ENCODE results near the gene TRIM32.

TRIM32 gene

GRCh38 chr9:116687074-116687753, at the start of gene TRIM32:
Gene TRIM32 (plus strand): TSS chr9:116687305. CDS start chr9:116697743, 10,438 bp downstream.
- DNase-seq (ENCODE audit: extremely low spot score, insufficient read length, low read depth) (peak; percentile 86), FAIRE-seq (peak; percentile 86)

DNA sequence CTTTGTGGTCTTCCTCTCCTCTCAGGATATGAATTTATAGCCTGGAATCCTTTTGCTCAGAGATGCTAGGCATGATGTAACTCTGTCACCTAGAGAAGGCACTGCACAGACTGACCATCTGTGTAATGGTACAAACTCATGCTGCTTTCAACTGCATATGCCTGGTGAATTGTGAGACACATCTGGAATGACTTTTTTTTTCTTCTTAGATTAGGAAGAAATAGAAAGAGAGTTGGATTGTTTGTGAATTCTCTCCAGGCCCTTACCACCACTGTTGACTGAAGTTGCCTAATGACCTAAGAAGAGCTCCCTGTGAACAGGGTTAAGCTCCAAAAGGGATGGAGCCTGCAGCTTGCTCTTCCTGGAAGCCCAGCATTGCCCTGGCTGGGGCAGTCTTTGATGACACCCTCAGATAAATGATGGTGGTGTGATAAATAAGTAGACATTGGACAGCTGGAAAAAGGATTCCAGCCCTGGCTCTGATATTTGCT, 47.8 kb upstream of the TRIM32 start:
- DNase-seq (ENCODE audit: extremely low spot score, insufficient read length, low read depth) (no peak), FAIRE-seq (no peak)

- DNase-seq (ENCODE audit: extremely low spot score, insufficient read length, low read depth) (no peak), FAIRE-seq (no peak)
Measured at GRCh38 chr9:116641292-116642059, 45.6 kb upstream of the TRIM32 start.

- FAIRE-seq (no peak), DNase-seq (ENCODE audit: extremely low spot score, insufficient read length, low read depth) (no peak)
Measured at GRCh38 chr9:116643691-116644090, 43.4 kb upstream of the TRIM32 start.

GRCh38 chr9:116644091-116644688, 42.9 kb upstream of the TRIM32 start:
- DNase-seq (ENCODE audit: extremely low spot score, insufficient read length, low read depth) = no peak

GRCh38 chr9:116646661-116647514, 40.2 kb upstream of the TRIM32 start:
- DNase-seq (ENCODE audit: extremely low spot score, insufficient read length, low read depth) (no peak), FAIRE-seq (peak; percentile 72)

More at GRCh38 chr9:116644091-116644688, 42.9 kb upstream of the TRIM32 start:
- FAIRE-seq = no peak

DNA sequence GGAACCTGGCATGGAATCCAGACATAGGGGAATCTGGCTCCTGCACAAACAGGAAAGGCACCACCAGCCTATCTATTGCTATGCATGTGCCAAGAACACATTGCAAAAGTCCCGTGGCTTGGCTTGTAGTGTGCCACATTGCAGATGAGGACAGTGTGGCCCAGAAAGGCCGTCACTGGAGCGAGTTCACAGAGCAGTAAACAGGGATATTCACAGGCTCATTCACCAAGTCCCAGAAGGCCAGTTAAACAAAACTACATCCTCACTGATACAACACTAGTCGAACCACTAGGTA, 39.6 kb upstream of the TRIM32 start:
- FAIRE-seq (no peak), DNase-seq (ENCODE audit: extremely low spot score, insufficient read length, low read depth) (no peak)

GRCh38 chr9:116653348-116654058, 33.6 kb upstream of the TRIM32 start:
- no peak for FAIRE-seq
- DNase-seq (ENCODE audit: extremely low spot score, insufficient read length, low read depth) = no peak

- FAIRE-seq = no peak
- DNase-seq (ENCODE audit: extremely low spot score, insufficient read length, low read depth) = no peak
Measured at GRCh38 chr9:116654059-116654355, 33.1 kb upstream of the TRIM32 start.

DNA sequence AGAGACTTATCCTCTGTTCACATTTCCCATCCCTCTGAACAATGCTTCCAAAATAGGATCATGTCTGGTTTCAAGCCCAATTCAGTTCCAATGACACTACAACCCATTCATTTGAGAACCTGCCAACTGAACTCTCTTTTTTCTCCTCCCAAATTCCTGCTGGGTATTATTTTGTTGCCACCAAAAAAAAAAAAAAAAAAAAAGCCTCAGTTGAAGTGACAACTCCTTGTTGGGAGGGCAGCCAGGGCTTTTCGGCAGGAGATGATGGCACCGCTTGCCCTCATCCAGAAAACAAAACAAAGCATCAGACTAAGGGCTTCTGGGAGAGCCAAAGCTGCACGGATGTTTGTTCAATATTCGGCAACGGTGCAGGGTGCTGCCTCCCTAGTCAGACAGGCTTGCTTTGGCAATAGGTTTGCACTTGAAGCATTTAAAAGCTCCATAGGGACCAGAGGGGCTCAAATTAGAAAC, 30.6 kb upstream of the TRIM32 start:
- FAIRE-seq (no peak), DNase-seq (ENCODE audit: extremely low spot score, insufficient read length, low read depth) (no peak)

DNA sequence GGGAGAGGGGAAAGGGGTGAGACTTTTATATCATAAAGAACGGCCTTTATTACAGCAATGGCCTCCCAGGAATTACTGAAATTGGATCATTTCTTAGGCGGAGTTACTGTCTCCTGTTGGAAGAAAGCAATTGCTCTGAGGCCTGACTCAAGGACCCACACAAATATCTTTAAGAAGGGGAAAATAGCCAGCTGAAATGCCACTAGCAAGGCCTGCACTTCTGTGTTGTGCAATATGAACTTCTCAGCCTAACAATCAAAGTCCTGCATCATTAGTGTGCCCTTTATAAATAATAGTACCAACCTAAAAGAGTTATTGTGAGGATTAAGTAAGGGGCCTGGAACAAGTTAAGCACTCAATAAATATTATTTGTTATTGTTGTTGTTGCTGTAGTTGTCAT, 30.1 kb upstream of the TRIM32 start:
- DNase-seq (ENCODE audit: extremely low spot score, insufficient read length, low read depth) (no peak), FAIRE-seq (no peak)

- DNase-seq (ENCODE audit: extremely low spot score, insufficient read length, low read depth) = no peak
- FAIRE-seq = no peak
Measured at GRCh38 chr9:116658265-116658664, 28.8 kb upstream of the TRIM32 start.

DNA sequence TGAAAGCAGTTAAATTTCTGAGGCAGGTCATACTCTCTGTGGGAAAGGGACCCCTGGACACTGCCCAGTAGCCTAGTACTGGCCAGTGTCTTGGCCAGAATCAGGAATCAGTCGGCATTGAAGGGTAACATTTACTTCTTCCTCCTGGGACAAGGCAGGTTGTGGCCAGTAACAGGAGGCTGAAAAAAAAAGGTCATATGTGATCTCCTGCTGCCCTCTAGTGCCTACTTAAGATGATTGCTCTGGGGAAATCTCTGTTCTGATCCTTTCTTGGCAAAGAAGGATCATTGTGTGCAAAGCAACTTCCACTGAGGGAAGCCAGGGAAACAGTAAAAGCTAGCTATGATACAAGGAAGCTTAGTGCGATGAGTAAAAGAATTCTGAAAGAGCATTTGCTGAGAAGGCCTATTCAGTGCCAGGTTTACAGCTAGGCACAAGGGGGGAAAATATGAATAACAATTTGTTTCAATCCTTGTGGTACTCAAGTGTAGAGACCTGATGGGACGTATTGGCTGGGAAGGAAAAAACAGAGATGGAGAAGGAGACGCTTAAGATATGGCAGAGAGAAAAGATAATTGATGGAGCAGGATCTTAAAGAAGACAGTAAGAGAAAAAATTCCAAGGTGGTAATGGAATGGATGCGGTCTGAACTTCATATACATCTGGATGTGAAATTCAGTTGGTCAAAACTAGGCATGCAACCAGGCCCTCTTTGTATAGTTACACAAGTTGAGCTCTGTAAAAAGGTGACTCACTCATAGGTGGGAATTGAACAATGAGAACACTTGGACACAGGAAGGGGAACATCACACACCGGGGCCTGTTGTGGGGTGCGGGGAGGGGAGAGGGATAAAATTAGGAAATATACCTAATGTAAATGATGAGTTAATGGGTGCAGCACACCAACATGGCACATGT, 25.8 kb upstream of the TRIM32 start:
- FAIRE-seq = peak; percentile 81
- DNase-seq (ENCODE audit: extremely low spot score, insufficient read length, low read depth) = peak; percentile 25

GRCh38 chr9:116662646-116663310, 24.3 kb upstream of the TRIM32 start:
- no peak for FAIRE-seq

DNA sequence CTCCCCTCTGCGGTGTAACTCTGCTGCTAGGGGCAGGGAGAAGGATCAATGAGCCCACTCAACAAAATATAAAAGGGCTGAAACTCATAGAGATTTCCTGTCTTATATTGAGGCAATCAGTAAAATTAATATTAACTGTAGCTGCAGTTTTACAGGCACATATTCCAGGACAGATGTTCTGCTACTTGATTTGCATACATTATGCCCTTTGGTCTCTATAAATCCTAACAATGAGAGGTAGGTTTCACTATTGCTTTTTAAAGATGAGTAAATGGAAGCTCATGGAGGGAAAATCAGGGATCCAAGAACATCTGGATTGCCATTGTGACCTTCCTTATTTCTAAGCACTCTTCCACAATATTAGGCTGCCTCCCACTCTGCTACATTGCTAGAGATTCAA, 23.5 kb upstream of the TRIM32 start:
- DNase-seq (ENCODE audit: extremely low spot score, insufficient read length, low read depth) = no peak
- FAIRE-seq = no peak

More at GRCh38 chr9:116662646-116663310, 24.3 kb upstream of the TRIM32 start:
- no peak for DNase-seq (ENCODE audit: extremely low spot score, insufficient read length, low read depth)

DNA sequence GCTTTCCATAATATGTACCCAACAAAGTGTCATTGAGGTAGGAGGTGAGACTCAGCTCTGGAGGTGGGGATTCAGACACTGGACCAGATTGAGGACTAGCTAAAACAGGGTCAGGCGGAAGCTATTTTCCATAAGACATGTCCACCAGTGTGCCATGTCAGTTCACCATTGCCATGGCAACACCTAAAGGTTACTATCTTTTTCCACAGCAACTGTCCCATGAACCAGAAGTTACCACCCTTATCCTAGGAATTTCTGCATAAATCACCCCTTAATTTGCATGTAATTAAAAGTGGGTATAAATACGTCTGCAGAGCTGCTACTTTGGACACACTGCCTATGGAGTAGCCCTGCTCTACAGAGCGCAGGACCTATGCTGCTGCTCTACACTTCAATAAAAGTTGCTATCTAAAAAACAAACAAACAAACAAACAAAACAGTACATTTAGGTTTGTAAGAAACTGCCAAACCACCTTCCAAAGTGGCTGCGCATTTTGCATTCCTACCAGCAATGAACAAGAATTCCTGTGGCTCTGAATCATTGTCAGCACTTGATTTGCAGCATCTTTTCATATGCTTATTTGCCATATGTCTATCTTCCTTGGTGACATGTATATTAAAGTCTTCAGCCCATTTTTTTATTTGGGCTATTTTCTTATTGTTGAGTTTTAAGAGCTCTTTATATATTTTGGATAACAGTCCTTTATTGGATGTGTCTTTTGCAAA, 18.0 kb upstream of the TRIM32 start:
- DNase-seq (ENCODE audit: extremely low spot score, insufficient read length, low read depth) = no peak
- no peak for FAIRE-seq

DNA sequence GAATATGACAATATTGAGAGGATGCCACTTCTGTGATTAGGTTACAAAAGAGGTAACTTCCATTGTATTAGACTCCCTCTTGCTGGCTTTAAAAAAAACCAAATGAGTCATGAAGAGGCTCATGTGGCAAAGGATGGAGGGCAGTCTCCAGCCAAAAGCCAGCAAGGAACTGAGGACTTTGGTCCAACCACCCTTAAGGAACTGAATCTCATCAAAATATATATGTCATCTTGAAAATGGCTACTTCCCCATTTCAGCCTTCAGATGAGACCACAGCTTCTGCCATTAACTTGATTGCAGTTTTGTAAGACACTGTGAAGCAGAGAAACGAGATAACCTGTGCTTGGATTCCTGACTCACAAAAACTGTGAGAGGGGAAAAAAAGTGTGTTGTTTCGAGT, 15.5 kb upstream of the TRIM32 start:
- FAIRE-seq (no peak), DNase-seq (ENCODE audit: extremely low spot score, insufficient read length, low read depth) (no peak)

DNA sequence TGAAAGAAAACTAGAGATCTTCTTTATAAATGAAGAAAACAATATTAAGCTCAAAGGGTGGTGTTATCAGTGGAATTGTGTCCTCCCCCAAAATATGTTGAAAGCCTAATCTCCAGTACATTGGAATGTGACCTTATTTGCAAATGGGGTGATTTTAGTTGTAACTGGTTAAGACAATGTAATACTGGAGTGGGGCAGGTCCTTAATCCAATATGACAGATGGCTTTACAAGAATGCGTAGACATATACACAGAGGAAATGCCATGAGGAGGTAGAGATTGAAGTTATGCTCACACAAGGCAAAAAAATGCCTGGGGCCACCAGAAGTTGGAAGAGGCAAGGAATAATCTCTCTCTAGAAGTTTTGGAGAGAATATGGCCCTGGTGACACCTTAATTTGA, 13.7 kb upstream of the TRIM32 start:
- DNase-seq (ENCODE audit: extremely low spot score, insufficient read length, low read depth) (no peak), FAIRE-seq (no peak)
